Lower lobe of right lung (tissue), 2 donors: ENCODE data around the gene SHTN1. TPM values are rescaled to one million over a fixed set of nuclear protein-coding genes. Genes with fewer than 3 reads are reported as not detected.

Experiments used
- ATAC-seq, 2 donors: fragments of 200-7000 bp; cut with Tn5 transposase; one replicate each; pipeline ENCODE4 v1.9.1; 2020 to 2022; ENCODE audit warnings: mild to moderate bottlenecking in 2 of 2, moderate library complexity in 2 of 2
- DNase-seq: peaks from one replicate; pipeline ENCODE4 v3.0.0-alpha.2; 2020
- H3K27ac ChIP-seq: fragments of 200-600 bp; one replicate; pipeline ENCODE4 v1.8.0; 2022
- H3K27me3 ChIP-seq: fragments of 200-600 bp; one replicate; pipeline ENCODE4 v1.8.0; 2022; ENCODE audit warnings: low read depth
- H3K36me3 ChIP-seq: fragments of 200-600 bp; one replicate; pipeline ENCODE4 v1.8.0; 2022; ENCODE audit warnings: mild to moderate bottlenecking
- H3K4me1 ChIP-seq: fragments of 200-600 bp; one replicate; pipeline ENCODE4 v1.8.0; 2022
- H3K4me3 ChIP-seq: fragments of 200-600 bp; one replicate; pipeline ENCODE4 v1.8.0; 2022; ENCODE audit warnings: mild to moderate bottlenecking
- H3K9me3 ChIP-seq: fragments of 200-600 bp; one replicate; pipeline ENCODE4 v1.8.0; 2022
- intact Hi-C: fragments of 100-400 bp; cut with DNase I; formaldehyde crosslinking; loops from one replicate; pipeline ENCODE4 v1.11.0; 2022
- total RNA-seq: library from RNA; stranded (reverse); fragmentation: NEBNext Ultra II Directional; extraction: Animal tissue kit (Norgen Biotek cat#: 25700); gene quantifications from one replicate; pipeline ENCODE4 v1.2.1, GENCODE V29; 2021
- TF ChIP-seq, protein P1 (sequence below): fragments of 200-600 bp; IDR thresholded peaks from one replicate; pipeline ENCODE4 v1.8.0; 2022; ENCODE audit warnings: antibody characterized with exemption, mild to moderate bottlenecking
- donor health status: DM: no; HTN: yes; CAD: no; lungs with severe emphysema.

Gene SHTN1
- total RNA-seq, 1 donor from 2014 or later: 43.1 TPM

DNA sequence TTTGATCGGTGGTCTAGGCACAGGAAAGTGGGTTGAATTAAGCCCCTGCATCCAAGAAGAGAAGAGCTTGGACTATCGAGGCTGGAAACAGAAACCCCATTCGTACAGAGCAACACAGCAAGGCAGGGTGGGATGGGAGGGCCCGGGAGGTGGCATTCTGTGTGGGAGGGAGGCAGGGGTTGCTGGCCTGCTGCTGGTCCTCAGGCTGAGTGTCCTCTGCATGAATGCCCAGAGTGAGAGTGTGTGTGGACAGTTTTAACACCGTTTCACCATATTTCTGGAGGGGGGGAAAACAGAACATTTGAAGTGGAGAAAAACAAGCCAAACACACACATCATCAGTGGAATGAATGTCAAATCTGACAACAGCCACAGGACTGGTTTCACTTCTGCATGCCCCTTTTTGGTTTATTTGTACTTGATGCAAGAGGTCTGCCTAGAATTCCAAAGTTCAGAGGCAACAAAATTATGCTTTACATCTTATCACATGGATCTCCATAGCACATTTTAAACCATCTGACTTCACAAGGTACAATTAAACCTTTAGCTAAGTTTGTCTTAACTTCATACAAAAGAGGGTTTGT lies 166.8 kb downstream of the SHTN1 start:
- Histone ChIP-seq H3K27ac (no peak overlapping the region), H3K4me1 (no peaks in the 10 kb centered on the region), H3K27me3 (no peaks in the 10 kb centered on the region), H3K4me3 (no peak overlapping the region), H3K36me3 (no peaks in the 10 kb centered on the region), H3K9me3 (no peaks in the 10 kb centered on the region)
- TF ChIP-seq, protein P1, sequence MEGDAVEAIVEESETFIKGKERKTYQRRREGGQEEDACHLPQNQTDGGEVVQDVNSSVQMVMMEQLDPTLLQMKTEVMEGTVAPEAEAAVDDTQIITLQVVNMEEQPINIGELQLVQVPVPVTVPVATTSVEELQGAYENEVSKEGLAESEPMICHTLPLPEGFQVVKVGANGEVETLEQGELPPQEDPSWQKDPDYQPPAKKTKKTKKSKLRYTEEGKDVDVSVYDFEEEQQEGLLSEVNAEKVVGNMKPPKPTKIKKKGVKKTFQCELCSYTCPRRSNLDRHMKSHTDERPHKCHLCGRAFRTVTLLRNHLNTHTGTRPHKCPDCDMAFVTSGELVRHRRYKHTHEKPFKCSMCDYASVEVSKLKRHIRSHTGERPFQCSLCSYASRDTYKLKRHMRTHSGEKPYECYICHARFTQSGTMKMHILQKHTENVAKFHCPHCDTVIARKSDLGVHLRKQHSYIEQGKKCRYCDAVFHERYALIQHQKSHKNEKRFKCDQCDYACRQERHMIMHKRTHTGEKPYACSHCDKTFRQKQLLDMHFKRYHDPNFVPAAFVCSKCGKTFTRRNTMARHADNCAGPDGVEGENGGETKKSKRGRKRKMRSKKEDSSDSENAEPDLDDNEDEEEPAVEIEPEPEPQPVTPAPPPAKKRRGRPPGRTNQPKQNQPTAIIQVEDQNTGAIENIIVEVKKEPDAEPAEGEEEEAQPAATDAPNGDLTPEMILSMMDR: no peak
- no peak for DNase-seq
- intact Hi-C loops: no loop called here
- ATAC-seq: no peak

DNA sequence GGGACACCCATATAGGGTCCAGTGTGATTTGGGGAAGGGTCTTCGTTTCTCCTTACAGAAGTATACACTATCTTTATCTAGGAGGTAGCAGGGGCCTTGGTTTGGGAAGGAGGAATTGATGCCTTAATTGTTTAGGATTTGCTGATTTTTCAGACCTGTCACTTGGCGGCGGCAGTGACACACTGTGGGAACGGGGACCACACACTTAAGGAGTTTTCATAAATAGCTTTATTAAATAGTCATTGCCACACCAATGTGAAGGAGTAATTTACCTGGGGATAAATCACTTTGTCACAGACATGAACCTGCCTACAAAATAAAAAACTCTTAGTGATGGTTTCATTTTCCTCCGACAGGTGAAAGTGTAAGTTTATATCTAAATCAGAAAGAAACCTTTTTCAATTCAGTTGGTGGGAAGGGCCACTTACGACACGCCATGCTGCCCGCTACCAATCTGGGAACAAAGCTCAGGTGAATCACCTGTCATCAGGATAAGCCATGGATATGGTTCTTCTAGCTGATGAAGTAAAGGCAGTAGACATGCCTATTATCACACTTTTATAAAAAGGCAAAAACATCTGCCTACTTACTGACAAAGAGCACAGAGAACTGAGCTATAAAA lies 168.0 kb downstream of the SHTN1 start:
- intact Hi-C loops: no loop called here
- H3K36me3 ChIP-seq: no peaks in the 10 kb centered on the region
- no peaks in the 10 kb centered on the region for H3K27me3 ChIP-seq
- H3K9me3 ChIP-seq: no peaks in the 10 kb centered on the region
- DNase-seq (no peak), ATAC-seq (no peak)
- TF ChIP-seq, protein P1: no peak
- no peaks in the 10 kb centered on the region for H3K4me1 ChIP-seq
- no peak overlapping the region for H3K27ac ChIP-seq
- no peak overlapping the region for H3K4me3 ChIP-seq

DNA sequence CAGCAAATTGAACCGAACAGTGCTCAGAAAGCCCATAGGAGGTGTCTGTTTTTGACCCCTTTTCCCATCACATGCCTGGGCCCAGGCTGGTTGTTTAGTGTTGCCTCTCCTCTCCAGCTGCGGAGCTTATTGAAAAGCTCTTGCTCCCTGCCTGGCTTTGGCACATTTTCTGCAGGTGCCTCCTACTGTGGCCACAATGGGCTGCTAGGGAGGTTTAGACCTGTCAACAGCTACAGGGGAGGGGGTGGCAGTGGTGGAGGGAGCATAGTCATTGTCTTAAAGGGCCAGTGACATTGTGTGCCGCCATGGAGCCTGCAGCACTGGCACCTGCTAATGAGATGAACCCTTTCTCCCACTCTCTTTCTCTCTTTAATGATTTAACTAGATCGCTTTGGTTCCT lies 168.9 kb downstream of the SHTN1 start:
- TF ChIP-seq, protein P1: no peak
- no peaks in the 10 kb centered on the region for H3K36me3 ChIP-seq
- intact Hi-C loops: no loop called here
- no peaks in the 10 kb centered on the region for H3K4me1 ChIP-seq
- H3K4me3 ChIP-seq: no peak overlapping the region
- DNase-seq (no peak), ATAC-seq (no peak)
- no peaks in the 10 kb centered on the region for H3K9me3 ChIP-seq
- H3K27me3 ChIP-seq: no peaks in the 10 kb centered on the region
- no peak overlapping the region for H3K27ac ChIP-seq

DNA sequence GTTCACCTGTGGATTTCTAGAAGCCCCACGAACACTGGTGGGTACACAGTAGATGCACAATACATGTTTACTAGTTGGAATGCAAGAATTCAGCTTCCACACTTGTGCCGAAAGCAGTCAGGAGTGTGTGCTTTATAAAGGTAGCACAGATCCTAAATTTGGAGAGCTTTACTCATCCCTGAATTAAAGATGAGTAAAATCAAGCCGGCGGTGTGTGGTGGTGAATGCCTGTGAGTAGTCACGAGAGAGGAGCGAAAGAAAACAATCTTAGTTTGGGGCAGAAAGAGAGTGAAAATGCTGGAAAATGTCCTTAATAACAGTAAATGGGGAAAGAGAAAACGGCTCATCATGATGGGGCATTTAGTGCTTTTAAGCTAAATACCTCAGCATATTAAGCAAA lies 169.3 kb downstream of the SHTN1 start:
- intact Hi-C loops: no loop called here
- no peaks in the 10 kb centered on the region for H3K36me3 ChIP-seq
- no peaks in the 10 kb centered on the region for H3K4me1 ChIP-seq
- TF ChIP-seq, protein P1: no peak
- ATAC-seq (no peak), DNase-seq (no peak)
- no peaks in the 10 kb centered on the region for H3K27me3 ChIP-seq
- H3K4me3 ChIP-seq: no peak overlapping the region
- H3K9me3 ChIP-seq: no peaks in the 10 kb centered on the region
- H3K27ac ChIP-seq: no peak overlapping the region

DNA sequence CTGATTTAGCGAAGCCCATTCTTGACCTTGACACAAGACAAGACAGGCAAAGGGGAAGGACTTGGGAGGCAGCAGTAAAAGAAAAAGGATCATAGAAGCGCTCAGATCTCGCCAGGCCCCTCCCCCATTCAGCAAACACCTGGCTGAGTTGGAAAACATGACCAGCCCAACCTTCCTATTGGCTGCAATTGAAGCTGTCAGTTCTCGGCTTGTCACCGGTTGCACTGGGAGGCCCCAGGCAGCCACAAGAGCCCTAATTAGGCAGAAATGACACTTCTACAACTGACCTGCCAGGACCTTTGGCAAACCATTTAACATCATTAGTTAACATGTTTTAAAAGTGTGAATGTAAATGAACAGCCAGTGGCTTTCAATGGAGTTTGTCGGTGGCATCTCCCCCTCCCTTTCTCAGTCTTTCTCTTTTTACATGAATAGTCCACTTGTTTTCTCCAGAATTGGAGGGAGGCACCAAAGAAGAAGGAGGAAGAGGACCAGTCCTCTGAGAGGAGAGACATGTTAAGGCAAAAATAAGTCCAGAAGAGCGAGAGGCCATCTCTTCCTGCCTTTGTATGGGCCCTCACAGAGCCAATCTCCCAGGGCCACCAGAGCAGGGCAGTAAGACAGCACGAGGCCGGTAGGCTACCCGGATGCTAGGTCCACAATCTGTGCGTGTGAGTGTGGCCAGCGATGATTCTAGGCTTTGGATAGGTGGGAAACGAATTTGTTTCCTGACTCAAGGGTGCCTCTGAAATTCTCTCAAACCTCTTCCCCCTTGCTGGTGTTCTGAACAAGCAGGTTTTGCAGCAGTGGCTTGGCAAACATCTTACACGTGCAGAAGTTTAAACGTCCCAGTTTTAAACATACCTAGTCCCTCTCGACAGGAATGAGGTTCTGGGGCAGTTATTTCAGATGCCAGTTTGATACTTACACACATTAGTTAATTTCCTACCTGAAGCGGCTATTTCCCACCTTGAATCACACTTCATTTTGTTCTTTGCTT lies 170.7 kb downstream of the SHTN1 start:
- Histone ChIP-seq H3K4me1 (no peaks in the 10 kb centered on the region), H3K36me3 (no peaks in the 10 kb centered on the region), H3K9me3 (no peaks in the 10 kb centered on the region), H3K27me3 (no peaks in the 10 kb centered on the region), H3K4me3 (no peak overlapping the region), H3K27ac (no peak overlapping the region)
- no peak for DNase-seq
- no peak for ATAC-seq
- TF ChIP-seq, protein P1: no peak
- intact Hi-C loops: no loop called here
